Karpas-422 (cell line): ENCODE data around the gene PDPR. TPM values are rescaled to one million over a fixed set of nuclear protein-coding genes. Genes with fewer than 3 reads are reported as not detected.
"Not testable (repeated sequence)": the region's sequence is repeated elsewhere in the genome, so short reads cannot be mapped to it uniquely, and the experiment has no call there.

Experiments used
- DNase-seq: peaks from one replicate; pipeline ENCODE4 v3.0.0-alpha.2; 2015
- H2AFZ ChIP-seq: fragments of 200-600 bp; sonication (generic); 2 replicates; pipeline ENCODE4 v1.6.1; 2014; ENCODE audit warnings: antibody characterized with exemption, low read length, mixed read lengths
- H3K27ac ChIP-seq: fragments of 200-600 bp; sonication (generic); 2 replicates; pipeline ENCODE4 v1.5.1; 2014; ENCODE audit warnings: mild to moderate bottlenecking, low read length, moderate library complexity
- H3K27me3 ChIP-seq: fragments of 200-600 bp; sonication (generic); 2 replicates; pipeline ENCODE4 v1.6.1; 2014; ENCODE audit warnings: low read length, mixed read lengths
- H3K36me3 ChIP-seq: fragments of 200-600 bp; sonication (generic); 2 replicates; pipeline ENCODE4 v1.6.1; 2014; ENCODE audit warnings: low read length, mixed read lengths; ENCODE audit not compliant: insufficient read depth
- H3K4me1 ChIP-seq: fragments of 200-600 bp; sonication (generic); 2 replicates; pipeline ENCODE4 v1.6.1; 2014; ENCODE audit warnings: mild to moderate bottlenecking, low read length, mixed read lengths
- H3K4me2 ChIP-seq: fragments of 200-600 bp; sonication (generic); 2 replicates; pipeline ENCODE4 v1.6.1; 2014; ENCODE audit warnings: low read length, low read depth, mild to moderate bottlenecking; ENCODE audit not compliant: poor library complexity, severe bottlenecking
- H3K4me3 ChIP-seq: fragments of 200-600 bp; sonication (generic); 2 replicates; pipeline ENCODE4 v1.5.1; 2014; ENCODE audit warnings: mild to moderate bottlenecking, antibody characterized with exemption, low read length, mixed read lengths
- H3K79me2 ChIP-seq: fragments of 200-600 bp; sonication (generic); 2 replicates; pipeline ENCODE4 v1.6.1; 2014; ENCODE audit warnings: mild to moderate bottlenecking, low read length, mixed read lengths
- H3K9ac ChIP-seq: fragments of 200-600 bp; sonication (generic); 2 replicates; pipeline ENCODE4 v1.6.0; 2014; ENCODE audit warnings: low read length
- H3K9me2 ChIP-seq: fragments of 200-600 bp; sonication (generic), shearing (Covaris generic); replicated peaks from 2 replicates; pipeline ENCODE4 v1.6.0; 2014; ENCODE audit warnings: mild to moderate bottlenecking, low read length, moderate library complexity; ENCODE audit not compliant: insufficient read depth
- H3K9me3 ChIP-seq: fragments of 300-700, 200-600 bp; sonication (generic); 2 replicates; pipeline ENCODE4 v1.6.1; 2014; ENCODE audit warnings: low read length, mixed read lengths
- H4K20me1 ChIP-seq: fragments of 200-600 bp; sonication (generic); 2 replicates; pipeline ENCODE4 v1.6.1; 2014; ENCODE audit warnings: mild to moderate bottlenecking, antibody characterized with exemption, low read length, low read depth; ENCODE audit not compliant: insufficient read depth
- small RNA-seq: library from RNA; depleted of rRNA; stranded (forward); fragments of <200 nt; gene quantifications from one replicate; pipeline ENCODE3, GENCODE V24; 2014
- total RNA-seq: library from RNA; depleted of rRNA; stranded (reverse); fragments of >200 nt; shearing (Covaris generic); gene quantifications from 2 replicates; pipeline ENCODE4 v1.2.3, GENCODE V29; 2014; ENCODE audit warnings: low replicate concordance; rRNA removed

The PDPR gene
- total RNA-seq, 1 experiment from 2014 or later = 14.7 TPM

DNA sequence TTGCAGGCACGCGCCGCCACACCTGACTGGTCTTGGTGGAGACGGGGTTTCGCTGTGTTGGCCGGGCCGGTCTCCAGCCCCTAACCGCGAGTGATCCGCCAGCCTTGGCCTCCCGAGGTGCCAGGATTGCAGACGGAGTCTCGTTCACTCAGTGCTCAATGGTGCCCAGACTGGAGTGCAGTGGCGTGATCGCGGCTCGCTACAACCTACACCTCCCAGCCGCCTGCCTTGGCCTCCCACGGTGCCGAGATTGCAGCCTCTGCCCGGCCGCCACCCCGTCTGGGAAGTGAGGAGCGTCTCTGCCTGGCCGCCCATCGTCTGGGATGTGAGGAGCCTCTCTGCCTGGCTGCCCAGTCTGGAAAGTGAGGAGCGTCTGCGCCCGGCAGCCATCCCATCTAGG lies 89.9 kb downstream of the PDPR start:
- not testable (repeated sequence) for H3K4me1 ChIP-seq, H3K9me2 ChIP-seq, H2AFZ ChIP-seq, H4K20me1 ChIP-seq, H3K36me3 ChIP-seq, H3K4me2 ChIP-seq, DNase-seq, H3K27ac ChIP-seq, H3K4me3 ChIP-seq, H3K9ac ChIP-seq, H3K27me3 ChIP-seq, H3K9me3 ChIP-seq, H3K79me2 ChIP-seq

GRCh38 chr16:70204668-70205405 lies 90.7 kb downstream of the PDPR start:
- not testable (repeated sequence) for H2AFZ ChIP-seq, H3K27me3 ChIP-seq, H3K36me3 ChIP-seq, H3K4me1 ChIP-seq, H3K27ac ChIP-seq, H3K9ac ChIP-seq, H3K9me2 ChIP-seq, H4K20me1 ChIP-seq, H3K9me3 ChIP-seq, H3K4me3 ChIP-seq, H3K79me2 ChIP-seq, DNase-seq, H3K4me2 ChIP-seq

DNA sequence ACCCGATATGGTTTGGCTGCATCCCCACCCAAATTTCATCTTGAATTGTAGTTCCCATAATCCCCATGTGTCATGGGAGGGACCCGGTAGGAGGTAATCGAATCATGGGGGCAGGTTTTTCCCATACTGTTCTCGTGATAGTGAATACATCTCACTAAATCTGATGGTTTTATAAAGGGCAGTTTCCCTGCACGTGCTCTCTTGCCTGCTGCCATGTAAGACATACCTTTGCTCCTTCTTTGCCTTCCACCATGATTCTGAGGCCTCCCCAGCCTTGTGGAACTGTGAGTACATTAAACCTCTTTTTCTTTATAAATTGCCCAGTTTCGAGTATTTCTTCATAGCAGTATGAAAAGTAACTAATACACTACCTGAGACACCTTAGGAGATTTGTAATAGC lies 92.2 kb downstream of the PDPR start:
- not testable (repeated sequence) for H3K36me3 ChIP-seq, H3K27me3 ChIP-seq, H3K4me3 ChIP-seq, H2AFZ ChIP-seq, H3K4me2 ChIP-seq, H4K20me1 ChIP-seq, H3K4me1 ChIP-seq, H3K9me2 ChIP-seq, H3K27ac ChIP-seq, H3K9ac ChIP-seq, H3K9me3 ChIP-seq, H3K79me2 ChIP-seq, DNase-seq

Small RNA genes within 50 kb of the gene (small RNA-seq; reads per million reads assigned to genes)
- not detected for gene AC009060.2

Other genes starting within 250 kb of the PDPR start
- gene CLEC18A, start 163.0 kb upstream of the PDPR start, total RNA-seq = 3.4 and 4.9 TPM in 2 replicates
- 0.93 TPM in 1 of 2 replicates, not detected in the other for gene CLEC18C, start 59.5 kb downstream of the PDPR start, total RNA-seq
- gene EXOSC6, start 137.6 kb downstream of the PDPR start, total RNA-seq = 29.0 and 31.5 TPM in 2 replicates
- gene AARS1, start 175.2 kb downstream of the PDPR start, total RNA-seq = 118 and 230 TPM in 2 replicates
- gene DDX19B, start 184.9 kb downstream of the PDPR start, total RNA-seq = 63.7 and 73.9 TPM in 2 replicates
- gene DDX19A, start 232.6 kb downstream of the PDPR start, total RNA-seq = 20.5 and 29.2 TPM in 2 replicates